Frontal cortex (tissue), 4 donors: Measurements from ENCODE around the gene UGT1A7. TPM values are rescaled to one million over a fixed set of nuclear protein-coding genes. Genes with fewer than 3 reads are reported as not detected.
"Not testable (repeated sequence)": the region's sequence is repeated elsewhere in the genome, so short reads cannot be mapped to it uniquely, and the experiment has no call there.

ENCODE experiments used
- DNase-seq, 2 donors: peaks; one replicate each; pipeline ENCODE4 v3.0.0; 2012; ENCODE audit warnings: low spot score in 2 of 2
- FAIRE-seq: peaks from 2 replicates; lab custom pipeline; 2012; peaks lifted over from hg19 to GRCh38; lab: Jason Lieb, UNC
- total RNA-seq: library from RNA; depleted of rRNA; stranded (reverse); fragments of >200 nt; gene quantifications from one replicate; pipeline ENCODE4 v1.2.3, GENCODE V29; 2014
- donor health status: control.
- donor health status: control.
- donor health status: control.

The UGT1A7 gene
- total RNA-seq, 1 donor from 2014 or later = not detected

GRCh38 chr2:233708942-233709341 lies 27.2 kb downstream of the UGT1A7 start:
- no peak for DNase-seq
- FAIRE-seq = no peak

GRCh38 chr2:233711312-233712008 lies 29.8 kb downstream of the UGT1A7 start:
- DNase-seq (peak in 1 of 2 donors; percentile 37), FAIRE-seq (no peak)

GRCh38 chr2:233712611-233713261 lies 31.0 kb downstream of the UGT1A7 start, which contains the start of gene UGT1A5:
Gene UGT1A5 (plus strand): TSS chr2:233712907. CDS start chr2:233712992, 85 bp downstream.
- no peak for FAIRE-seq

GRCh38 chr2:233713262-233713615 lies 31.5 kb downstream of the UGT1A7 start:
- no peak for DNase-seq
- FAIRE-seq = no peak

More at GRCh38 chr2:233712611-233713261, 31.0 kb downstream of the UGT1A7 start, which contains the start of gene UGT1A5:
- no peak for DNase-seq

- FAIRE-seq (no peak), DNase-seq (no peak)
Observed at GRCh38 chr2:233714121-233714520, 32.4 kb downstream of the UGT1A7 start.

- no peak for FAIRE-seq
- no peak for DNase-seq
Observed at GRCh38 chr2:233718552-233718951, 36.9 kb downstream of the UGT1A7 start, which contains the start of gene UGT1A4. Gene UGT1A4 (plus strand): TSS chr2:233718736. CDS start chr2:233718821, 85 bp downstream.

GRCh38 chr2:233728723-233729301 lies 47.1 kb downstream of the UGT1A7 start, which contains the start of gene UGT1A3:
Gene UGT1A3 (plus strand): TSS chr2:233729042. CDS start chr2:233729127, 85 bp downstream.
- no peak for FAIRE-seq
- DNase-seq = no peak

- not testable (repeated sequence) for DNase-seq, FAIRE-seq
Observed at GRCh38 chr2:233736868-233737653, 55.4 kb downstream of the UGT1A7 start.

GRCh38 chr2:233740870-233741269 lies 59.2 kb downstream of the UGT1A7 start:
- DNase-seq (no peak), FAIRE-seq (no peak)

- FAIRE-seq (no peak), DNase-seq (no peak)
Observed at GRCh38 chr2:233743464-233744259, 62.0 kb downstream of the UGT1A7 start.

GRCh38 chr2:233745073-233745755 lies 63.5 kb downstream of the UGT1A7 start:
- no peak for DNase-seq
- no peak for FAIRE-seq

- not testable (repeated sequence) for FAIRE-seq
Observed at GRCh38 chr2:233745838-233746237, 64.1 kb downstream of the UGT1A7 start.

GRCh38 chr2:233746475-233747282 lies 65.0 kb downstream of the UGT1A7 start:
- FAIRE-seq (no peak), DNase-seq (no peak)

More at GRCh38 chr2:233745838-233746237, 64.1 kb downstream of the UGT1A7 start:
- not testable (repeated sequence) for DNase-seq

- no peak for FAIRE-seq
- DNase-seq = no peak
Observed at GRCh38 chr2:233747283-233747544, 65.5 kb downstream of the UGT1A7 start.

GRCh38 chr2:233750689-233751088 lies 69.0 kb downstream of the UGT1A7 start:
- DNase-seq, FAIRE-seq: not testable (repeated sequence)

GRCh38 chr2:233751212-233752009 lies 69.7 kb downstream of the UGT1A7 start:
- not testable (repeated sequence) for FAIRE-seq, DNase-seq
